Measurements from ENCODE around the gene FGD3. TPM values are rescaled to one million over a fixed set of nuclear protein-coding genes. Genes with fewer than 3 reads are reported as not detected.

The FGD3 gene
- total RNA-seq, 2 experiments from 2014 or later: 36.4 to 37.8 TPM

DNA sequence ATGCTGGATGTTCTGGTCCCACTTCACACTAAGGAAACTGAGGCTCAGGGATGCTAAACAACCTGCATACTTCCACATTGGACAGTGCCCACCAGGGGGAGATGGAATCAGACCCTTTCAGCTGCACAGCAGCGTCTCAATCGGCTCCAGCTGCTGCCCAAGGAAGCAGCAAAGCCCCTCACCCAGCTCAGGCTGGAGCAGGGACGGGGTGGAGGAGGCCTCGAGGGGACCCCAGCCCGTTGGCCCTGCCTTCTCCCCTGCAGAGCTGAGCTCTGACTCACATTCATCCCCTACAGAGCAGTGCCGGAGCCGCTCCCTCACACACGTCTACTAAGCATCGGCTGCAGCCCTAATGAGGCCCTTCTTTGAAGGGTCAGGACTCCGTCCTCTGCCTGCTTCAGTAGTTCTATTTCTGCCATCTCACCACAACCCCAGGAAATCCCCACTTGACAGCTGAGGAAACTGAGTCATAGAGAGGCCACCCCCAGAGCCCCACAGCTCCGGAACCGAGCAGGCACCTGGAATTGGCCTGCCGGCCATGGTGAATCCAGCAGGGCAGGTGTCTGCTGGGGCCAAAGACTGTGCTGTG, 89.7 kb downstream of the FGD3 start:
- CTCF ChIA-PET: interaction anchor here (1.0 to 1.5 kb wide), 3 partner anchors 16 to 33 kb away, joined by 4 to 5 read pairs (median 5); no protein-coding TSS in a partner anchor
- POLR2A ChIA-PET: interaction anchor here (0.6 kb wide), 1 partner anchor 305 kb away, joined by 3 read pairs; no protein-coding TSS in a partner anchor

GRCh38 chr9:93037476-93037971, 90.2 kb downstream of the FGD3 start:
- CTCF ChIA-PET: interaction anchor here (1.0 to 1.5 kb wide), 3 partner anchors 15 to 34 kb away, joined by 4 to 5 read pairs (median 5); no protein-coding TSS in a partner anchor

GRCh38 chr9:93038918-93039317, 91.6 kb downstream of the FGD3 start:
- ChIA-PET POLR2A (no interaction called here), CTCF (interaction anchor here (0.8 kb wide), 1 partner anchor 25 kb away, joined by 3 read pairs; no protein-coding TSS in a partner anchor)

More at GRCh38 chr9:93037476-93037971, 90.2 kb downstream of the FGD3 start:
- POLR2A ChIA-PET: interaction anchor here (0.6 kb wide), 1 partner anchor 10 kb away, joined by 3 read pairs; no protein-coding TSS in a partner anchor

GRCh38 chr9:93039456-93039855, 92.1 kb downstream of the FGD3 start:
- CTCF ChIA-PET: interaction anchor here (0.8 kb wide), 1 partner anchor 25 kb away, joined by 3 read pairs; no protein-coding TSS in a partner anchor

DNA sequence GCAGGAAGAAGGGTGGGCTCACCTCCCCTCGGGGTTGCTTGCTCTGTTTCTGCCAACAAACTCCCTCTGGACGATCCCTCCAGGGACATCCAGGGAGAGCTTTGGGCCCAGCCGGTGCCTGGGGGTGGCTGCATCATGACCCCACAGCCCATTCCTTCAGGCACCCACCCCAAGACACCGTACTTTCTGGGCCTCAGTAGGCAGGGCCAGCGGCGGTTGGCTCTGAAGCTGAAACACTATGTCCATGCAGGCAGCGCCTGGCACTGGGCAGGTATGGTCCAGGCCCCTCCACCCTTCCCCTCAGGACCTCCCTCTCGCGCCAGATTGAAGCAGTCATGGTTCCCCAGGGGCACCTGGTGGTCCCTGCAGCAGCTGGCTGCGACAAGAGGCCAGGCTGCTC, 92.7 kb downstream of the FGD3 start:
- CTCF ChIA-PET: interaction anchor here (0.5 to 0.8 kb wide), 2 partner anchors 24 to 59 kb away, joined by 3 read pairs; no protein-coding TSS in a partner anchor
- POLR2A ChIA-PET: no interaction called here

More at GRCh38 chr9:93039456-93039855, 92.1 kb downstream of the FGD3 start:
- POLR2A ChIA-PET: no interaction called here

DNA sequence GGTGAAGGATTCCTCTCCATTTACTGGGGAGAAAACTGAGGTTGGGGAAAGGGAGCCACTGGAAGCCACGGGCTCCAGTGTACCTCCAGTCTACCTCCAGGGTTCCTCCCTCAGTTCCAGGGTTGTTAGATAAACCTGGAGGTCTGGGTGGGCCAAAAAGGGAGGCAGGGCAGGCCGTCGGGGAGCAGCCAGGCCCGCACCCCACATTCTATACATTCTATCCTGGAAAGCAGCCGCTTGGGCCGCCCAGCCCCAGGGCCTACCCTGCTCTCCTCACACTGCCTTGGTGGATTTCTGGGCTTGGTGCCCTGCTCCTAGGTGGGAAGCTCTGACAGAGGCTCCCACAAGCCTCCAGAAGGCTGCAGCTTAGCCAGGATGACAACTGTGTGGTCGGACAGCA, 93.1 kb downstream of the FGD3 start:
- CTCF ChIA-PET: interaction anchor here (0.5 kb wide), 1 partner anchor 59 kb away, joined by 3 read pairs; no protein-coding TSS in a partner anchor
- POLR2A ChIA-PET: no interaction called here

GRCh38 chr9:93041108-93041802, 93.9 kb downstream of the FGD3 start:
- CTCF ChIA-PET: interaction anchor here (1.4 kb wide), 1 partner anchor 38 kb away, joined by 4 read pairs; no protein-coding TSS in a partner anchor
- POLR2A ChIA-PET: no interaction called here

GRCh38 chr9:93043122-93043521, 95.8 kb downstream of the FGD3 start:
- ChIA-PET POLR2A (no interaction called here), CTCF (interaction anchor here (0.7 to 0.9 kb wide), 2 partner anchors 21 to 61 kb away, joined by 3 to 5 read pairs; no protein-coding TSS in a partner anchor)

GRCh38 chr9:93045521-93045920, 98.2 kb downstream of the FGD3 start:
- ChIA-PET POLR2A (interaction anchor here (0.6 kb wide), 1 partner anchor 15 kb away, joined by 5 read pairs; no protein-coding TSS in a partner anchor), CTCF (no interaction called here)

DNA sequence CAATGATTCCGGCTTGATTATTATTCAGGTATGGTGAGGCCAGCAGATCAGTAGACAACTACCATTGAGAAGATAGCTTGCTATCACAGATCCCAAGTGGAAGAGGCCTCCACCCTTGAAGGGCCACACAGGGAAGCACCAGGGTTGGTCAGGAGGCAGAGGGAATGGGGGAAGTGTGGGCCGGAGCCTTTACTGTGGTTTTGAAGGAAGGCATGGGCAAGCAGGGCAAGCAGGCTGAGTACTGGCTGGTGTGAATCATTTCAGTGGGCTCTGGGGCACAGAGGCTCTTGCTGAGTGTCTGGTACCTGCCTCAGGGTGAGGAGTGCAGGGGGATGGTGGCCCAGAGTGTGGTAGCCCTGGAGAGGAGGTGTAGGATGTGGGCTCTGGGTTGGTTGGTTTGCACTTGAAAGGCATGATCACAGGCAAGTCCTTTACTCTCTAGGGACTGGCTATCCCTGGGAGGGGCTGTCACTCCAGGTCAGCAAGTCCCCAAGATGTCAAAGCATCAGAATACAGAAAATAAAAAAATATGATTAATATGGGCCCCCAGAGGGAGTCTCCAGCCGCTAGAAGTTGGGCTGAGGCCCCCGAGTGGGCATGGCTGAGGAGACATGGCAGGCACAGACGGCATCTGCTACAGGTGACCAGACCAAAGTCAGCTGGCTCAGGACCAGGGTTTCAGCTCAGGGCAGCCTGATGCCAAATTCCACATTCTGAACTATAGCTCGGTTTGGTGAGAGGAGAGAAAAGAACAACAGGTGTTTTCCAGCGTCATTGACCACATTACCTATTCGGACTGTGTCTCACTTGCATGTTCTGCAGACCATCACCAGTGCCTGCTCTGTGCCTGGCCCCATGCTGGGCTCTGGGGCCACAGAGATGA, 101.5 kb downstream of the FGD3 start:
- ChIA-PET CTCF (interaction anchor here (1.8 kb wide), 1 partner anchor 45 kb away, joined by 5 read pairs; no protein-coding TSS in a partner anchor), POLR2A (interaction anchor here (0.7 kb wide), 1 partner anchor 353 kb away, joined by 3 read pairs; no protein-coding TSS in a partner anchor)

DNA sequence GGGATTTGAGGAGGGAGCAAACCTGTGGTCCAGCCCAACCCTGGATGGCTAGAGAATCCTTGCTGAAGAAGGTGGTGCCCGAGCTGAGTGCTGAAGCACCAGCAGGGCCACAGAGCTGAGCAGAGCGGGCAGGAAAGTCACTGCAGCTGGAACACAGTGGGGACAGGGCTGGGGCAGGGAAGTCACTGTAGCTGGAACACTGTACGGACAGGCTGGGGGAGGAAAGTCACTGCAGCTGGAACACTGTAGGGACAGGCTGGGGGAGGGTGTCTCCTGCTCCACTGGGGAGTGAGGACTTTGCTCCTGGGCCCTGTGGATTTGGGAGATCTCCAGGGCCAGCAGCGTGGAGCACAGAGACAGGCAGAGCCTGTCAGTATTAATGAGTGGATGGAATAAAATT, 102.2 kb downstream of the FGD3 start:
- POLR2A ChIA-PET: no interaction called here
- CTCF ChIA-PET: interaction anchor here (1.8 to 2.3 kb wide), 2 partner anchors 24 to 46 kb away, joined by 5 to 6 read pairs; no protein-coding TSS in a partner anchor

DNA sequence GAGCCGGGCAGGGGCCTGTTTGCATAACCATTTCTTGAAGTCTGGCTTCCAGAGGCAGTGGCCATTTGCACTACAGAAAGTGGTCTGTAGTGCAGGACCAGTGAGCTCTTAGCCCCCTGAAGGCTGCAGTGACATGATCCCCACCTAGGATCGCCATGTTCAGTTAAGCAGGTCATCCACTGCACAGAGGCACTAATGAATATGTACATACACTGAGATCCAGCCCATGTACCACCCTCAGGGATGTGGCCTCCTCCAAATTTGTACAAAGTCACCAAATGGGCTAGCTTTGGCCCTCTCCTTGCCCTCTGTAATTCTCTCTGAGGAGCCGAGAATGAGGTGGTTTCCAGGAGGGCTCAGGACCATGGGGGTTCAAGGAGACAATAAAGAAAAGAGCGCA, 102.9 kb downstream of the FGD3 start:
- ChIA-PET CTCF (interaction anchor here (0.7 to 2.3 kb wide), 3 partner anchors 14 to 47 kb away, joined by 3 to 6 read pairs (median 5); no protein-coding TSS in a partner anchor), POLR2A (no interaction called here)

- ChIA-PET CTCF (interaction anchor here (0.7 to 2.3 kb wide), 5 partner anchors 14 to 104 kb away, joined by 3 to 6 read pairs (median 3); partner anchors contain the start of gene FGD3), POLR2A (no interaction called here)
Measured at GRCh38 chr9:93051680-93052089, 104.4 kb downstream of the FGD3 start.

DNA sequence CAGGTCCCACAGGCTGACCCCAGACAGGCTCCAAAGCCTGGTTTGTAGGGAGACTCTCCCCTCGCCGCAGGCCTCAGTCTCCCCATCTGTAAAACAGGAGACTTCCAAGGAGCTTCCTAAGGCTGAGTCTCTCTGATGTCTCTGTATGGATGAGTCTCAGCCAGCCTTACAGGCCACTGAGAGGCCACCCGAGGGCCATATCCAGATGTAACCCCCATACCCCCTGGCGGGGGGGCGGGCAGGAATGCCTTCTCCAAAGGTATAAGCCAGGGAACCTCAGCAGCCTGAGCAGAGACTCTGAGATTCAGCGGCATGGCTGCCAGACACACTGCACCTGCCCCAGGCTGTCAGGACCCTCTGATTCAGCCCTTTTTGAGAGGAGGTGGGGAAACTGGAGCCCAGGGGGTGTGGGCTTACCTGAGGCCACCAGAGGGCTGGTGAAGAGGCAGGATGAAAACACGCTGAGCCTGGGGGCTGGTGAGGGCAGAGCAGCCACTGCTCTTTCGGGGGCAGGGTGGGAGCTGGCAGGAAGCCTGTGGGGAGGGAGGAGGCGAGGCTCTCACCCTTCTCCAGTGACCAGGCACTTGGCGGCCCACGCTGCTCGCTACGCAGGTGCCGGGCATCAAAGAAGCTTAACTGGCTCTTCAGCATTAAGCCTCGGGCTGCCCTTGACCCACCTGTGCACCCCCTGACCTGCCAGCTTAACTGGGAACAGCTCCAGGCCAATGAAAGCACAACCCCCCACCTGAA, 105.6 kb downstream of the FGD3 start:
- ChIA-PET CTCF (interaction anchor here (2.2 kb wide), 1 partner anchor 16 kb away, joined by 5 read pairs; no protein-coding TSS in a partner anchor), POLR2A (no interaction called here)

DNA sequence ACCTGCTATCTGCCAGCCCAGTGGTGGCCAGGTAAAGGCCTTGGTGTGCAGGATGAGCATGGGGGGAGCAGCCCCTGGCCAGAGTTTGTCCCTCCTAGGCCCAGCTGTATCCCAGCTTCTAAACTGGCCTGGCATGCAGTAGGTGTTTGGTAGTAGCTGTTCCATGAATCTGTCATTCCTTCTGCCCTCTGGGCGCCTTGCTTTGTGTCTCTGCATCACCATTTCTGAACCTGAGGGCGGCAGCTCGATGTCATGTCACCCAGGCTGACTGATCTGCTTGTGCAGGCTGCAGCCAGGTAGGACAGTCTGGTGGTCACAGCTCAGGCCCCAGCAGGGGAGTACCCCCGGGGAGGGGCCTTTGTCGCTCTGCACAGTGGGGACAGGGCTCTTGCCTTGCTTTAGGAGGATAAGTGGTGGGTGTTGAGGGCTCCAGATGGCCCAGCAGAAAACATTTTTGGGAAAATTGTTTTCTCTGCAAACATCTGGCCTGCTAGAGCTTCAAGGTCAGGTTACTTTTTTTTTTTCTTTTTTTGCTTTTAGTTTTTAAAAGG, 106.5 kb downstream of the FGD3 start:
- POLR2A ChIA-PET: no interaction called here
- CTCF ChIA-PET: interaction anchor here (2.2 kb wide), 1 partner anchor 17 kb away, joined by 5 read pairs; no protein-coding TSS in a partner anchor

DNA sequence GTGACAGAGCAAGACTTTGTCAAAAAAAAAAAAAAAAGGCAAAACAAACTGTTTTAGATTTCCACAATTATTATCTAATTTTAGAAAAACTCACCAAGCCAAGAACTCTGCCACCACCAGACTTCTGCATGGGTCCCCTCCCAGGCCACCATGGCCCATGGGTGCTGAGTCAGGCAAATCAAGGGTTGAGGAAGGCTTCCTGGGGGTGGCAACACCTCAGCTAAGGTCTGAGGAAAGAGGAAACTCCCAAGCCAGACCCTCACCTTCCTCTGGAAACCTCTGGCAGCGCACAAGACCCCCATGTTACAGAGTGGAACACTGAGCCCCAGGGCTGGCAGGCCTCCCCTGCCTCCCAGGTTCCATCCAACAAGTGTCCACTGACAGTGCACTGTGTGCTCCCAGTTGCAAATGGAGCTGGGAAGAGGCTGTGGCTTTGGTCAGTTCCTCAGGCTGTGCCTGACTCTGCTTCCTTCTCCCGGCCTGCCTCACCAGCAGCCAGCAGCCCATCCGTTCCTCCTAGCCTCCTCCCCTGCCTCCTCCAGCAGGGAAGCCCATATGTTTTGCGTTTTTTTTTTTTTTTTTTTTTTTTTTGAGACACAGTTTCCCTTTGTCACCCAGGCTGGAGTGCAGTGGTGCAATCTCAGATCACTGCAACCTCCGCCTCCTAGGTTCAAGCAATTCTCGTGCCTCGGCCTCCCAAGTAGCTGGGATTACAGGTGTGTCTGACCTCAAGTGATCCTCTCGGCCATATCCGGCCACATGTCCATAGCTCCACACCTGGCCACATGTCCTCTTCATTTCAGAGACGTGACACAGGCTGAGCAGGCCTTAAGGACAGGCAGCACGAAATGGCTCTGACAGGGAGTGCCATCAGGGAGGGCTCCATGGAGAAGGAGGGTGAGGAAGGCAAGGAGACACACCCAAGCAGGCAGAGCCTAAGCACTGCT, 107.7 kb downstream of the FGD3 start:
- POLR2A ChIA-PET: no interaction called here
- CTCF ChIA-PET: interaction anchor here (0.7 kb wide), 1 partner anchor 11 kb away, joined by 4 read pairs; no protein-coding TSS in a partner anchor
